Kidney (tissue), 14 donors: ENCODE data around the gene MYO9B. TPM values are rescaled to one million over a fixed set of nuclear protein-coding genes. Genes with fewer than 3 reads are reported as not detected.

Experiments
- DNase-seq, 5 donors: peaks; one replicate each; pipeline ENCODE4 v3.0.0-alpha.2; 2013 to 2020
- FAIRE-seq: peaks from 2 replicates; lab custom pipeline; 2012; peaks lifted over from hg19 to GRCh38; lab: Jason Lieb, UNC
- H3K27ac ChIP-seq, 2 donors: one replicate each; pipeline ENCODE4 v1.7.0; 2013; ENCODE audit warnings: low read depth in 2 of 2, low read length in 2 of 2, inconsistent platforms in 1 of 2
- H3K27me3 ChIP-seq: one replicate; pipeline ENCODE4 v1.7.1; 2013; ENCODE audit warnings: low read length, inconsistent platforms; ENCODE audit not compliant: control insufficient read depth, insufficient read depth
- H3K36me3 ChIP-seq, 3 donors: one replicate each; pipeline versions ENCODE4 v1.7.0 to v1.7.1; 2013; ENCODE audit warnings: low read length in 3 of 3, control low read depth in 1 of 3, inconsistent platforms in 1 of 3; ENCODE audit not compliant: insufficient read depth in 3 of 3, control insufficient read depth in 2 of 3
- H3K4me1 ChIP-seq, 3 donors: one replicate each; pipeline versions ENCODE4 v1.7.0 to v1.7.1; 2013; ENCODE audit warnings: low read length in 3 of 3, inconsistent platforms in 1 of 3, low read depth in 1 of 3; ENCODE audit not compliant: control insufficient read depth in 2 of 3, insufficient read depth in 2 of 3
- H3K4me3 ChIP-seq, 3 donors: one replicate each; pipeline versions ENCODE4 v1.7.0 to v1.8.1; 2013; ENCODE audit warnings: low read length in 3 of 3, control low read depth in 1 of 3, inconsistent platforms in 1 of 3
- H3K9ac ChIP-seq, 3 donors: one replicate each; pipeline versions ENCODE4 v1.7.0 to v1.7.1; 2013; ENCODE audit warnings: low read length in 3 of 3, control low read depth in 1 of 3, inconsistent platforms in 1 of 3
- H3K9me3 ChIP-seq, 3 donors: one replicate each; pipeline versions ENCODE4 v1.7.0 to v1.7.1; 2013; ENCODE audit warnings: low read length in 3 of 3, control low read depth in 1 of 3, inconsistent platforms in 1 of 3; ENCODE audit not compliant: control insufficient read depth in 2 of 3, insufficient read depth in 1 of 3
- intact Hi-C: fragments of 100-400 bp; cut with DNase I; formaldehyde crosslinking; loops from one replicate; pipeline ENCODE4 v1.11.1; 2022
- polyA plus RNA-seq: library from polyadenylated mRNA; stranded (reverse); fragments of 350-450 nt; fragmentation: Illumina TruSeq; extraction: RNeasy Lipid Tissue Mini Kit (QIAGEN cat#74804); gene quantifications from one replicate; pipeline ENCODE4 v1.2.3, GENCODE V29; 2014; ENCODE audit warnings: low read depth, low replicate concordance; ENCODE audit not compliant: insufficient read depth
- total RNA-seq: library from RNA; stranded (reverse); fragmentation: NEBNext Ultra II Directional; extraction: Animal tissue kit (Norgen Biotek cat#: 25700); gene quantifications from one replicate; pipeline ENCODE4 v1.2.1, GENCODE V29; 2021
- TF ChIP-seq, protein P1 (sequence below): IDR thresholded peaks from 3 replicates; pipeline ENCODE4 v1.5.1; 2012; ENCODE audit warnings: mild to moderate bottlenecking, moderate library complexity, borderline replicate concordance; ENCODE audit not compliant: insufficient read depth; ENCODE audit errors: extremely low read depth
- donor health status: control.
- donor health status: control.
- donor health status: control.
- donor health status: control.
- donor health status: control.
- donor health status: DM: yes; HTN: yes; CAD: no.
- donor health status: Normal renal cell carcinoma (clear cell type).

Gene MYO9B
- total and polyA plus RNA-seq, 2 donors from 2014 or later: 14.7 to 68.1 TPM

DNA sequence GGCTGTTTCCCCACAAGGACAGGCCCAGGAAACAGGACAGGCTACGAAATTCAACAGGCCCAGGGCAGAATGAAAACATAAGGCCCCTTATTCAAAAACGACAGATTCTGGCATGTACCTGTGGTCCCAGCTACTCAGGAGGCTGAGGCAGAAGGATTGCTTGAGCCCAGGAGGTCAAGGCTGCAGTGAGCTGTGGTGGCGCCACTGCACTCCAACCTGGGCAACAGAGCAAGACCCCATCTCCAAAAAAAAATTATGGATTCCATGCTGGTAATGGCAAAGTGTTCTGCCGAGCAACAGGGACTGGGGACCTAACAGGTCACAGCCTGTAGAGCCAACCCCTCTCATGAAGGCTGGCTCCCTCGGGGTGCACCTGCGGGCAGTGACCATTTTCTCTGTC is 87.0 kb downstream of the MYO9B start:
- intact Hi-C loops: no loop called here

GRCh38 chr19:17163652-17164051 is 88.1 kb downstream of the MYO9B start:
- no peak for DNase-seq
- intact Hi-C loops: no loop called here
- peaks cover 9 to 28% (median 17%) of the 10 kb centered on the region in 3 donors for H3K36me3 ChIP-seq

More for the DNA sequence above, 87.0 kb downstream of the MYO9B start:
- Histone ChIP-seq H3K4me1 (no peaks in the 10 kb centered on the region), H3K27me3 (no peaks in the 10 kb centered on the region), H3K9me3 (peaks cover 0 to 4% (median 2%) of the 10 kb centered on the region in 3 donors), H3K36me3 (peaks cover 7 to 22% (median 14%) of the 10 kb centered on the region in 3 donors), H3K9ac (no peak overlapping the region), H3K27ac (no peak overlapping the region), H3K4me3 (no peak overlapping the region)
- no peak for FAIRE-seq
- TF ChIP-seq, protein P1, sequence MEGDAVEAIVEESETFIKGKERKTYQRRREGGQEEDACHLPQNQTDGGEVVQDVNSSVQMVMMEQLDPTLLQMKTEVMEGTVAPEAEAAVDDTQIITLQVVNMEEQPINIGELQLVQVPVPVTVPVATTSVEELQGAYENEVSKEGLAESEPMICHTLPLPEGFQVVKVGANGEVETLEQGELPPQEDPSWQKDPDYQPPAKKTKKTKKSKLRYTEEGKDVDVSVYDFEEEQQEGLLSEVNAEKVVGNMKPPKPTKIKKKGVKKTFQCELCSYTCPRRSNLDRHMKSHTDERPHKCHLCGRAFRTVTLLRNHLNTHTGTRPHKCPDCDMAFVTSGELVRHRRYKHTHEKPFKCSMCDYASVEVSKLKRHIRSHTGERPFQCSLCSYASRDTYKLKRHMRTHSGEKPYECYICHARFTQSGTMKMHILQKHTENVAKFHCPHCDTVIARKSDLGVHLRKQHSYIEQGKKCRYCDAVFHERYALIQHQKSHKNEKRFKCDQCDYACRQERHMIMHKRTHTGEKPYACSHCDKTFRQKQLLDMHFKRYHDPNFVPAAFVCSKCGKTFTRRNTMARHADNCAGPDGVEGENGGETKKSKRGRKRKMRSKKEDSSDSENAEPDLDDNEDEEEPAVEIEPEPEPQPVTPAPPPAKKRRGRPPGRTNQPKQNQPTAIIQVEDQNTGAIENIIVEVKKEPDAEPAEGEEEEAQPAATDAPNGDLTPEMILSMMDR: no peak
- no peak for DNase-seq

GRCh38 chr19:17164639-17165038 is 89.1 kb downstream of the MYO9B start:
- no peak for FAIRE-seq
- Histone ChIP-seq H3K9me3 (peaks cover 0 to 4% (median 2%) of the 10 kb centered on the region in 3 donors), H3K36me3 (peaks cover 9 to 28% (median 16%) of the 10 kb centered on the region in 3 donors), H3K27me3 (no peaks in the 10 kb centered on the region), H3K27ac (no peak overlapping the region), H3K9ac (no peak overlapping the region), H3K4me3 (no peak overlapping the region), H3K4me1 (no peaks in the 10 kb centered on the region)
- DNase-seq: no peak
- TF ChIP-seq, protein P1: no peak
- intact Hi-C loops: no loop called here

More at GRCh38 chr19:17163652-17164051, 88.1 kb downstream of the MYO9B start:
- Histone ChIP-seq H3K9ac (no peak overlapping the region), H3K4me3 (no peak overlapping the region), H3K9me3 (peaks cover 0 to 4% (median 2%) of the 10 kb centered on the region in 3 donors), H3K27me3 (no peaks in the 10 kb centered on the region), H3K4me1 (no peaks in the 10 kb centered on the region), H3K27ac (no peak overlapping the region)
- TF ChIP-seq, protein P1: no peak
- FAIRE-seq: no peak

DNA sequence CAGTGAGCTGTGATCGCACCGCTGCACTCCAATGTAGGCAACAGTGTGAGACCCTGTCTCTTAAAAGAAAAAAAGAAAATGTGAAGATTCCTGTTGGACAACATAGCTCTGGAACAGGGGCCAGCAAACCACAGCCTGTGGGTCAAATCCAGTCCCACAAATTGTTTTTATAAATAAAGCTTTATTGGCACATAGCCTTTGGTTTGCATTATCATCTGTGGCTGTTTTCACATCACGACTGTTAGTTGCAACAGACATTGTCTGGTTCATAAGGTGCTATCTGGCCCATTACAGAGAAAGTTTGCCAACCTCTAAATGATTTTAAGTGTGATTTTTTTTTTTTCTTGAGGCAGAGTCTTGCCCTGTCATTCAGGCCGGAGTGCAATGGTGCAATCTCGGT is 90.1 kb downstream of the MYO9B start:
- Histone ChIP-seq H3K4me1 (no peaks in the 10 kb centered on the region), H3K27ac (no peak overlapping the region), H3K4me3 (no peak overlapping the region), H3K9me3 (peaks cover 0 to 4% (median 2%) of the 10 kb centered on the region in 3 donors), H3K9ac (no peak overlapping the region), H3K27me3 (no peaks in the 10 kb centered on the region), H3K36me3 (peaks cover 9 to 35% (median 16%) of the 10 kb centered on the region in 3 donors)
- intact Hi-C loops: no loop called here
- no peak for DNase-seq
- no peak for FAIRE-seq
- TF ChIP-seq, protein P1: no peak
